Fibroblast of gingiva (primary cell): ENCODE results near the gene SEPSECS.

ENCODE experiments used
- DNase-seq: peaks from one replicate; pipeline ENCODE4 v3.0.0-alpha.2; 2011; ENCODE audit warnings: low read depth

Gene SEPSECS

DNA sequence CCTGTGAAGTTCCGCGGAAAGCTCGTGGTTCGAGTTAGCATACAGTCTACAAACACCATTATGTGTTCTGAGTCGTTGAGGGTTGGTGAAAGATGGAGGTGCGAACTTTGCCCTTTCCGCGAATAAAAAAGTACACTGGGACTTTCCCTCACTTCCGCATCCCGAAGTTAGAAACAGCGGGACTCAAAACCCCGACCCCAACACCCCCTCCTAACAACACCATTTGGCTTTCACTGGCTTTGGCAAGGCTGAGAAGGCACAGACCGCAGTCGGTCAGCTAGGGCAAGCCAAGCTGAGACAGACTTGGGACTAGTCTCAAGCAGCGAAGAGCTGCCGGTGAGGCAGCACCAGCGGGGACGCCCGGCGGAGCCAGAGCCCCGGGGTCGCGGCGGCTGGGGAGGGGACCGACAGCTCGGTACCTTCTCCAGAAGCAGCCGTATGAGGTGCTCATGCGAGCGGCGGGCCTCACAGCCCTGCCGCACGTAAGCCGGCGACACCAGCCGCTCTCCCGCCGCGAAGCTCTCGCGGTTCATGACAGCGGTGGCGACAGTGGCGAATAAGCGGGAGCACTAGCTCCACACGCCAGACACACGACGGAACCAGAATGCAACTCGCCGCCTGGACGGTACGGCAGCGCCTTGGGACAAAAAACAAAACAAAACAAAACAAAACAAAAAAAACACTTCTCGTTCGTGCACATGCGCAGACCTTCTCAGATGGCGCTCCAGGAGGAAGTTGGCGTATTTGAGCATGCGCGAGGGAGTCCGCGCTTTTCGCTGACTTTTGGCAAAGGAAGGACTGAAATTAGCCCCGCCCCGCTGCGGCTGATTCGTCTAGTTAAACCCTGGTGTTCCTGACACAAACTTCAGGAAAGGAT lies at the start of gene SEPSECS:
SEPSECS (minus strand) TSS at position 613 of the 877 bp plus-strand sequence; CDS start at position 533, 80 bp downstream.
- DNase-seq: peak; percentile 96

DNA sequence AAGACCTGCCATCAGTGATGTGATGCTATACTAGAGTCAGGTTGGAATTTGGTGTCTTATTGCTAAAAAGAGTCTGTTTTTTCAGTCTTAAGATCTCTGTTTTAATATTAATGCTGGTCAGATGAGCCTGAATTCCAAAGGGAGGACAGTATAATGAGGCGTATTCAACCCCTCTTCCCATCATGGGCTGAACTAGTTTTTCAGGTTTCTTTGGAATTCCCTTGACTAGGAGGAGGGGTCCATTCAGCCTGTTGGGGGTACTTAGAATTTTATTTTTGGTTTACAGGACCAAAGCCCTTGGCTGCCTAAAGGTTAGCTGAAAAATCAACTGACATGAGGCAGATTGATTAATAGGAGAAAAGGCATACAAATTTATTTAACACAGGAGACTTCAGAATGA lies 49.5 kb upstream of the SEPSECS start:
- no peak for DNase-seq

- no peak for DNase-seq
These were observed 47.7 kb upstream of the SEPSECS start for GRCh38 chr4:25207997-25208396.

GRCh38 chr4:25198713-25199112 lies 38.5 kb upstream of the SEPSECS start:
- no peak for DNase-seq

- DNase-seq: no peak
These were observed 30.2 kb upstream of the SEPSECS start for GRCh38 chr4:25190407-25190806.

DNA sequence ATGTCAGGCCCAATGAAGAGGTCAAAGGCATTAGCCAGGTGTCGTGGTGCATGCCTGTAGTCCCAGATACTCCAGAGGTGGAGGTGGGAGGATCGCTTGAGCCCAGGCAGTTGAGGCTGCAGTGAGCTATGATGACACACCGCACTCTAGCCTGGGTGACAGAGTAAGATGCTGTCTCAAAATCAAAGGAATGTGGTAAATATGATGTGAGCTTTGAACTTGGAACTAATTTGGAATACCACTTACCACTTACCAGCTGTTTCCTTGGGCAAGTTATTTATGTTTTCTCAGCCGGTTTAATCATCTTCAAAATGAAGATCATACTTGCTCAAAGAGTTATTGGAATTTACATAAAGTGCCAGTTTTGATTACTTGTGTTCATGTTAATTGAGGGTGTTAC lies 23.8 kb upstream of the SEPSECS start:
- no peak for DNase-seq

DNA sequence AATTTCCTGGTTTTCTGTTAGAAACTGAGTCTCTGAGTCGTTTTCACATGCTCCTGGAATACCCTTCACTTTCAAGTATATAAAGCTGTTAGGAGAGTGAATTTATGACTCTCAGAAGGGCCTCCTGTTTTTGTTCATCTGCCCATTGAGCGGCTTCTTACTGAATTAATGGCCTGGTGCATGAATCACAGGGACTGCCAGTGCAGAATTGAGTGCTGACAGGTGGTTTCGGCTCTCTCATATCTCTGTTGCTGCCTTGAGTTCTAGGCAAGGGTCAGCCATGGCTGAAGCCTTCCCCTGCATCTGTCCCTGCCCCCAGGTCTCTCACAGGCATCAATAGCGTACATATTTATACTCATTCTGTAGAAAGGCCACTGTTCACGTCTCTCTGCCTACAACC lies 22.7 kb upstream of the SEPSECS start:
- DNase-seq: no peak

DNA sequence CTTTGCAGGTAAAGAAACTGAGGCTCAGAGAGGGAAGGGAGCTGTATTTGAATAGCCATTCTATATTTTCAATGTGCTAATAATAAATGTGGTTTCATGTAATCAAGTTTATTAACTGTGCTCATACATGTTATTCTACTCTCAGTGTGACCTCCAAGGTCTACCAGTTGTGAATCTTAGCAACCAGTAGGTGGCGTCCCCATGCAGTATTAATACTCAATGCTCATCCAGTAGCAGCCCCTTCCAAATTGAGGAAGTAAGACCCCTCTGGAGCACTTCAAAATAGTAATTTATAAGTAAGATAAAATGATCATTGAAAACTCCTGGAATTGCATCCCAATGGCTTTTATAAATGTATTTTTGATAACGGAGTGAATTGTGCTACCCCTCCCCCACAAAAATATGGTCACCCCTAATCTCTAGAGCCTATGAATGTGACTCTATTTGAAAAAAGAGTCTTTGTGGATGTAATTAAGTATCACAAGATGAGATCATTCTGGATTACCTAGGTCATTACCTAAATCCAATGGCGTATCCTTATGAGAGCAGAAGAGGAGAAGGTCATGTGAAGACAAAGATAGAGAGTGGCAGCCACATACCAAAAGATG lies 20.4 kb upstream of the SEPSECS start:
- peak; percentile 40 for DNase-seq

GRCh38 chr4:25178838-25179261 lies 18.6 kb upstream of the SEPSECS start:
- DNase-seq: no peak

- DNase-seq: no peak
These were observed 16.9 kb upstream of the SEPSECS start for GRCh38 chr4:25177147-25177546.

- DNase-seq: peak; percentile 4
These were observed 14.4 kb upstream of the SEPSECS start for GRCh38 chr4:25174674-25175073.

GRCh38 chr4:25172961-25173915 lies 13.0 kb upstream of the SEPSECS start:
- peak; percentile 95 for DNase-seq

GRCh38 chr4:25171201-25171865 lies 11.1 kb upstream of the SEPSECS start:
- no peak for DNase-seq

- no peak for DNase-seq
These were observed 9.2 kb upstream of the SEPSECS start for GRCh38 chr4:25169446-25169845.

DNA sequence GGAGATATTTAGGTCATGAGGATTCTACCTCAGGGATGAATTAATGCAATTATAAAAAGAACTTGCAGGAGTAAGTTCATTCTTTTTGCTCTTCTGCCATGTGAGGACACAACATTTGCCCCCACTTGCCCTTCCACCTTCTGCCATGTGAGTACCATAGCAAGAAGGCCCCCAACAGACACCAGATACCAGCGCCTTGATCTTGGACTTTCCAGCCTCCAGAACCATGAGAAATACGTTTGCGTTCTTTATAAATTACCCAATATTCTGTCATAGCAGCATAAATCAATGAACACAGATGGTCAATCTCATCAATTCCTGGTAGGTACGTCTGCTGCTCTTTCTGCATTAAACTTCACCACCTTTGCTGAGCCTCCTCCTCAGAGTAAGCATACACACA lies 5.7 kb upstream of the SEPSECS start:
- DNase-seq: no peak

GRCh38 chr4:25163196-25163595 lies 2.9 kb upstream of the SEPSECS start:
- no peak for DNase-seq

- no peak for DNase-seq
These were observed 2.3 kb upstream of the SEPSECS start for GRCh38 chr4:25162566-25162965.

- DNase-seq: no peak
These were observed 1.3 kb upstream of the SEPSECS start for GRCh38 chr4:25161593-25161950.

DNA sequence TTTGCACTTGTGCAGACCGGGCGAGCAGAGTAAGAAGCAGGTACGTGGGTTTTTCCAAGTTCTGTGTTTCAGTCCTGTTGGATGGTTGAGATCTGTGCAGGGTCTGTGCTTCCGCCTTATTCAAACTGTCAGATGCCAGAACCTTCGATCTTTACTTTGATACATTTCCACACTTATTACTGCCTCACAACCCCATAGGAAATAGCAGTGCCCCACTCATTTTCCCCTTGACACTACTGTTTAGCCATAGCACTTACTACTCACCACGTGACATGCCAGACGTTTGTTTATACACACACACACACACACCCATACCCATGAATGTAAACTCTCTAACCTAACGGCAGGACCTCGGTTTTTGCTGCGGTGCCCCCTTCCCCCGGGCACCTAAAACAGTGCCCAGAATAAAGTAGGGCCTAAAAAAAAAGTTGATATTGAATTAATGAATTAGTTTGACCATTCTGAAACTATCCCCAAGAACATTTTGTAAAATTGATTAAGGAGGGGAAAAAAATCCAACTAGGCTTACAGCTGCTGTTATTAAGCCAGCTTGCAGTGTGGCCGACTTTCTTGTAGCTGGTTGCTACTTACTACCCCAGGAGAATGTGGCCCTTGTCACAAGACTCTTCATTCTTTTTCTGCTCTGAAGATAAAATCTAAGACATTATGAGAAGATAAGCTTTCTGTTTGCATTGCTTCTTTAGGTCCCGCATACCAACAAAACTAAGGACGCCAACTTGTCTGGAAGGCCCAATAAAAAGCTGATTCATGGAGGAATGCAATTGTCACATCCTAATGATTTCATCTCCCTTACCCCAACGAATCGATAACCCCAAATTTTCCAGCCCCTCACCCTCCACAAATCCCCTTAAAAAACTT lies 704 bp upstream of the SEPSECS start:
- no peak for DNase-seq

DNA sequence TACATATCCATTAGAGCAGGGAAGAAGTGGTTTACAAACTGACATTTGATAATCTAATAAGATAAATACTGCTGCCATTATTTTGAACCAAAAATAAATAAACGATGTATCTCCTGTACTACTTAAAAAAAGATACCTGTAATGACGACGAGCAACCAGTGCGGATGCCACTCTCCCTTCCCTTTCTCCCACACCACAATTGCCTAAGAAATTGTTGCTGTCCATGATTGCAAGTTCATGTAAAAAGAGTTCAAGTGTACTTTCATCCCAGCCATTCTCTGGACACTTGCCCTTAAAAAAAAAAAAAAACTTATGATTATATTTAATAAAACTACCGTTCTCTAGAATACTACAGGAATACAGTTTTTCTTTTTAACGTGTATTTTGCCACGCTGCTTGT lies 1.4 kb downstream of the SEPSECS start:
- DNase-seq: no peak

- no peak for DNase-seq
These were observed 3.2 kb downstream of the SEPSECS start for GRCh38 chr4:25157081-25157480.
